Lung (tissue), 12 donors: ENCODE data around the gene ZNF662. TPM values are rescaled to one million over a fixed set of nuclear protein-coding genes. Genes with fewer than 3 reads are reported as not detected.

Experiments used
- ATAC-seq: fragments of 200-7000 bp; cut with Tn5 transposase; one replicate; pipeline ENCODE4 v1.9.1; 2020; ENCODE audit warnings: moderate number of reproducible peaks; ENCODE audit not compliant: insufficient read depth, low FRiP score
- DNase-seq, 3 donors: peaks; one replicate each; pipeline ENCODE4 v3.0.0-alpha.2; 2013 to 2017
- H3K27ac ChIP-seq, 2 donors: one replicate each; pipeline ENCODE4 v1.5.1; 2013; ENCODE audit warnings: mild to moderate bottlenecking in 2 of 2, moderate library complexity in 2 of 2, control low read depth in 1 of 2, inconsistent platforms in 1 of 2, low read depth in 1 of 2, low read length in 1 of 2
- H3K27me3 ChIP-seq, 3 donors: one replicate each; pipeline ENCODE4 v1.5.1; 2013; ENCODE audit warnings: low read length in 2 of 3; ENCODE audit not compliant: control insufficient read depth in 3 of 3, insufficient read depth in 3 of 3
- H3K36me3 ChIP-seq, 4 donors: one replicate each; pipeline ENCODE4 v1.5.1; 2013; ENCODE audit warnings: low read length in 4 of 4, mild to moderate bottlenecking in 1 of 4, moderate library complexity in 1 of 4; ENCODE audit not compliant: control insufficient read depth in 4 of 4, insufficient read depth in 4 of 4
- H3K4me1 ChIP-seq, 5 donors: one replicate each; pipeline ENCODE4 v1.5.1; 2013; ENCODE audit warnings: low read length in 5 of 5, mild to moderate bottlenecking in 2 of 5, moderate library complexity in 1 of 5; ENCODE audit not compliant: control insufficient read depth in 5 of 5, insufficient read depth in 5 of 5
- H3K4me3 ChIP-seq: one replicate; pipeline ENCODE4 v1.5.1; 2013; ENCODE audit warnings: mild to moderate bottlenecking, control low read depth, moderate library complexity
- H3K9ac ChIP-seq, 2 donors: one replicate each; pipeline ENCODE4 v1.5.1; 2013; ENCODE audit warnings: low read length in 2 of 2, control low read depth in 1 of 2; ENCODE audit not compliant: insufficient read depth in 1 of 2
- H3K9me3 ChIP-seq, 4 donors: one replicate each; pipeline ENCODE4 v1.5.1; 2013; ENCODE audit warnings: low read length in 3 of 4, mild to moderate bottlenecking in 1 of 4, moderate library complexity in 1 of 4; ENCODE audit not compliant: control insufficient read depth in 4 of 4, insufficient read depth in 3 of 4
- CTCF ChIP-seq: IDR thresholded peaks from 2 replicates; pipeline ENCODE4 v1.5.1; 2012; ENCODE audit warnings: mild to moderate bottlenecking; ENCODE audit errors: control extremely low read depth, extremely low read depth
- WGBS, 2 donors: extraction: QIAGEN DNeasy Blood & Tissue Kit; methylation state at CpG; one replicate each; pipeline ENCODE4 v1.1.7; 2013; 5-methylcytosine and 5-hydroxymethylcytosine counted together
- polyA plus RNA-seq, 2 donors: library from polyadenylated mRNA; stranded (reverse); fragments of 200-250 nt; gene quantifications; one replicate each; pipeline ENCODE4 v1.2.1, GENCODE V29; 2013
- total RNA-seq, 2 donors: library from RNA; depleted of rRNA in 1 of 2; stranded (reverse); fragments of >200 nt in 1 of 2; gene quantifications; one replicate each; pipeline ENCODE4 v1.2.1, GENCODE V29; 2014 to 2021
- donor health status: control.
- donor health status: control.
- donor health status: Bipolar disorder and iron deficiency.
- donor health status: healthy.
- donor health status: DM: yes; HTN: yes; CAD: no.

The ZNF662 gene
- total and polyA plus RNA-seq, 4 donors, result 0.85 to 22.7 (median 6.4) TPM

DNA sequence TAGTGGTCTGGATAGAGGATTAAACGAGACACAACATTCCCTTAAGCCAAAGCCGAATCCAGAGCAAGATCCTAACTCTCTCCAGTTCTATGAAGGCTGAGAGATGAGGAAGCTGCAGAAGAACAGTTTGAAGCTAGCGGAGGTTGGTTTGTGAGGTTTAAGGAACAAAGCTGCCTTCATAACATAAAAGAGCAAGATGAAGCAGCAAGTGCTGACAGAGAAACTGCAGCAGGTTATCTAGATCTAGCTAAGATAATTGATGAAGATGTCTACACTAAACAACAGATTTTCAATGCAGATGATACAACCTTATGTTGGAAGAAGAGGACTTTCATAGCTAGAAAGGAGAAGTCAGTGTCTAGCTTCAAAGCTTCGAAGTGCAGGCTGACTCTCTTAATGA lies 58.3 kb downstream of the ZNF662 start:
- Histone ChIP-seq H3K9me3 (no peaks in the 10 kb centered on the region), H3K4me1 (no peaks in the 10 kb centered on the region), H3K9ac (no peak overlapping the region), H3K27ac (no peak overlapping the region), H3K4me3 (no peak overlapping the region), H3K27me3 (no peaks in the 10 kb centered on the region), H3K36me3 (no peaks in the 10 kb centered on the region)
- TF ChIP-seq CTCF, result no peak
- DNase-seq (no peak), ATAC-seq (no peak)
- WGBS, 2 donors, result 85 to 87% methylated on average over 4 of the region's 4 CpGs

Other genes starting within 250 kb of the ZNF662 start
- gene KLHL40, start 220.6 kb upstream of the ZNF662 start, total RNA-seq, result not detected
- gene KLHL40, start 220.6 kb upstream of the ZNF662 start, polyA plus RNA-seq, result under 1 TPM in 1 of 2 donors, not detected in 1; 0.05 TPM
- 1 to 10 TPM in 1 of 2 donors, under 1 TPM in 1; 0.65 to 2.7 TPM for gene HHATL, start 203.3 kb upstream of the ZNF662 start, total RNA-seq
- gene HHATL, start 203.3 kb upstream of the ZNF662 start, polyA plus RNA-seq, result under 1 TPM; 0.39 to 0.60 TPM
- gene CCDC13, start 132.9 kb upstream of the ZNF662 start, total RNA-seq, result 1 to 10 TPM; 4.4 to 7.6 TPM
- 1 to 10 TPM; 1.9 to 2.0 TPM for gene CCDC13, start 132.9 kb upstream of the ZNF662 start, polyA plus RNA-seq
- 10 to 100 TPM; 76.1 to 94.6 TPM for gene HIGD1A, start 101.7 kb upstream of the ZNF662 start, total RNA-seq
- gene HIGD1A, start 101.7 kb upstream of the ZNF662 start, polyA plus RNA-seq, result 100 to 1,000 TPM in 1 of 2 donors, 10 to 100 TPM in 1; 77.6 to 148 TPM
- gene ACKR2, start 96.7 kb upstream of the ZNF662 start, total RNA-seq, result 1 to 10 TPM; 5.5 to 5.7 TPM
- gene ACKR2, start 96.7 kb upstream of the ZNF662 start, polyA plus RNA-seq, result 1 to 10 TPM; 1.1 to 1.5 TPM
- under 1 TPM in 1 of 2 donors, not detected in 1; 0.09 TPM for gene CYP8B1, start 30.3 kb upstream of the ZNF662 start, total RNA-seq
- gene CYP8B1, start 30.3 kb upstream of the ZNF662 start, polyA plus RNA-seq, result under 1 TPM in 1 of 2 donors, not detected in 1; 0.01 TPM
- gene GASK1A, start 73.2 kb downstream of the ZNF662 start, total RNA-seq, result 10 to 100 TPM in 1 of 2 donors, 1 to 10 TPM in 1; 8.2 to 16.1 TPM
- 1 to 10 TPM; 1.5 to 1.9 TPM for gene GASK1A, start 73.2 kb downstream of the ZNF662 start, polyA plus RNA-seq
- gene POMGNT2, start 199.9 kb downstream of the ZNF662 start, total RNA-seq, result 10 to 100 TPM; 15.3 to 15.7 TPM
- gene POMGNT2, start 199.9 kb downstream of the ZNF662 start, polyA plus RNA-seq, result 10 to 100 TPM in 1 of 2 donors, 1 to 10 TPM in 1; 5.8 to 10.8 TPM